HepG2 (cell line): ENCODE data around the gene SEMA4A. TPM values are rescaled to one million over a fixed set of nuclear protein-coding genes. Genes with fewer than 3 reads are reported as not detected.

Experiments used
- EHMT2 ChIP-seq: fragments of 200-600 bp; sonication (generic); IDR thresholded peaks from 2 replicates; pipeline ENCODE4 v1.7.0; 2017; ENCODE audit warnings: antibody characterized with exemption, low read depth, low read length, borderline replicate concordance
- FOXA1 ChIP-seq, 2 experiments: fragments of 450-650 bp in 1 of 2; sonication (generic) in 1 of 2; formaldehyde crosslinking in 1 of 2; IDR thresholded peaks; 2 replicates each; pipeline versions ENCODE4 v1.4.0 to v1.6.1; 2016 to 2020; ENCODE audit warnings: missing genetic modification reagents in 1 of 2
- GATAD2A ChIP-seq: IDR thresholded peaks from 2 replicates; pipeline ENCODE4 v1.6.1; 2016
- GPN1 ChIP-seq: sonication (generic); formaldehyde crosslinking; IDR thresholded peaks from 2 replicates; pipeline ENCODE4 v1.5.1; 2020; ENCODE audit warnings: missing genetic modification reagents, borderline replicate concordance
- HCFC1 ChIP-seq: fragments of 150-350 bp; IDR thresholded peaks from 2 replicates; pipeline ENCODE4 v1.6.1; 2014; ENCODE audit warnings: low read depth, low read length
- MAZ ChIP-seq, 2 experiments: sonication (generic) in 1 of 2; formaldehyde crosslinking in 1 of 2; IDR thresholded peaks; 2 replicates each; pipeline versions ENCODE4 v1.5.0 to v1.6.1; 2012 to 2020; ENCODE audit warnings: low read depth in 2 of 2, mild to moderate bottlenecking in 2 of 2, borderline replicate concordance in 1 of 2, improper control_type of control experiment in 1 of 2, low read length in 1 of 2, missing genetic modification reagents in 1 of 2, moderate library complexity in 1 of 2
- MIXL1 ChIP-seq: IDR thresholded peaks from 2 replicates; pipeline ENCODE4 v1.6.1; 2016
- NCOR1 ChIP-seq: fragments of 200-600 bp; sonication (generic); IDR thresholded peaks from 2 replicates; pipeline ENCODE4 v1.7.0; 2017; ENCODE audit warnings: antibody characterized with exemption, low read length, borderline replicate concordance
- NFIB ChIP-seq: sonication (generic); formaldehyde crosslinking; IDR thresholded peaks from 2 replicates; pipeline ENCODE4 v1.9.0; 2021; ENCODE audit warnings: missing genetic modification reagents, mild to moderate bottlenecking, borderline replicate concordance
- NKX3-1 ChIP-seq: sonication (generic); formaldehyde crosslinking; IDR thresholded peaks from 2 replicates; pipeline ENCODE4 v1.5.0; 2020; ENCODE audit warnings: missing genetic modification reagents
- NR3C1 ChIP-seq: sonication (generic); formaldehyde crosslinking; IDR thresholded peaks from 2 replicates; pipeline ENCODE4 v1.4.0; 2020; ENCODE audit warnings: missing genetic modification reagents
- SOX13 ChIP-seq, 3 experiments: fragments of 450-650 bp in 1 of 3; sonication (generic) in 1 of 3; formaldehyde crosslinking in 1 of 3; IDR thresholded peaks in 2 of 3; conservative IDR thresholded peaks in 1 of 3; 2 replicates each; pipeline versions ENCODE4 v1.5.0 to v1.6.1; 2016 to 2020; ENCODE audit warnings: antibody characterized with exemption in 1 of 3, mild to moderate bottlenecking in 1 of 3, missing compliant biosample characterization in 1 of 3, missing genetic modification reagents in 1 of 3, moderate library complexity in 1 of 3
- TBX2 ChIP-seq: sonication (generic); formaldehyde crosslinking; IDR thresholded peaks from 2 replicates; pipeline ENCODE4 v1.5.0; 2020; ENCODE audit warnings: missing genetic modification reagents, mild to moderate bottlenecking, borderline replicate concordance
- TCF7L2 ChIP-seq: IDR thresholded peaks from 2 replicates; pipeline ENCODE4 v1.6.1; 2011; ENCODE audit warnings: mild to moderate bottlenecking, low read depth, low read length, moderate library complexity
- ZMYM2 ChIP-seq: sonication (generic); formaldehyde crosslinking; IDR thresholded peaks from 2 replicates; pipeline ENCODE4 v1.8.0; 2022; ENCODE audit warnings: mild to moderate bottlenecking, missing genetic modification reagents
- ZNF225 ChIP-seq: sonication (generic); formaldehyde crosslinking; IDR thresholded peaks from 2 replicates; pipeline ENCODE4 v1.4.0; 2020; ENCODE audit warnings: mild to moderate bottlenecking, missing genetic modification reagents
- ZNF3 ChIP-seq: IDR thresholded peaks from 2 replicates; pipeline ENCODE4 v1.7.0; 2017; ENCODE audit warnings: inconsistent platforms
- ZNF343 ChIP-seq: sonication (generic); formaldehyde crosslinking; IDR thresholded peaks from 2 replicates; pipeline ENCODE4 v1.4.0; 2020; ENCODE audit warnings: mild to moderate bottlenecking, missing genetic modification reagents
- polyA plus RNA-seq, 8 experiments: library from polyadenylated mRNA; depleted of rRNA in 3 of 8; stranded (reverse) in 7 of 8; unstranded in 1 of 8; fragments of >200 nt; fragmentation: Illumina TruSeq in 4 of 8; extraction: Trizol in 4 of 8; gene quantifications; 2 replicates each; pipeline versions ENCODE4 v1.2.1 to v1.2.3, GENCODE V29; 2011 to 2016; ENCODE audit warnings: low read depth in 4 of 8, missing spikeins in 1 of 8, mixed read lengths in 1 of 8; ENCODE audit not compliant: insufficient read depth in 1 of 8
- total RNA-seq, 5 experiments: library from RNA; depleted of rRNA; stranded (reverse); fragments of >200 nt; fragmentation: Illumina TruSeq; extraction: Trizol; gene quantifications; 2 replicates each; pipeline ENCODE4 v1.2.3, GENCODE V29; 2016; ENCODE audit warnings: low read depth in 1 of 5
- TF ChIP-seq, protein P1 (sequence below): sonication (generic); formaldehyde crosslinking; IDR thresholded peaks from 2 replicates; pipeline ENCODE4 v1.5.0; 2020; ENCODE audit warnings: mild to moderate bottlenecking, missing genetic modification reagents
- TF ChIP-seq, protein P2 (sequence below): sonication (generic); formaldehyde crosslinking; conservative IDR thresholded peaks from 2 replicates; pipeline ENCODE4 v1.4.0; 2020; ENCODE audit warnings: mild to moderate bottlenecking, missing genetic modification reagents, moderate library complexity
- TF ChIP-seq, protein P3 (sequence below): sonication (generic); formaldehyde crosslinking; IDR thresholded peaks from 2 replicates; pipeline ENCODE4 v1.9.0; 2021; ENCODE audit warnings: missing genetic modification reagents, borderline replicate concordance

SEMA4A gene
- total and polyA plus RNA-seq, 2 of the 13 experiments (the other 11 are each of a cell fraction or from before 2014, with no cell fraction given): 0.09 to 0.20 TPM

DNA sequence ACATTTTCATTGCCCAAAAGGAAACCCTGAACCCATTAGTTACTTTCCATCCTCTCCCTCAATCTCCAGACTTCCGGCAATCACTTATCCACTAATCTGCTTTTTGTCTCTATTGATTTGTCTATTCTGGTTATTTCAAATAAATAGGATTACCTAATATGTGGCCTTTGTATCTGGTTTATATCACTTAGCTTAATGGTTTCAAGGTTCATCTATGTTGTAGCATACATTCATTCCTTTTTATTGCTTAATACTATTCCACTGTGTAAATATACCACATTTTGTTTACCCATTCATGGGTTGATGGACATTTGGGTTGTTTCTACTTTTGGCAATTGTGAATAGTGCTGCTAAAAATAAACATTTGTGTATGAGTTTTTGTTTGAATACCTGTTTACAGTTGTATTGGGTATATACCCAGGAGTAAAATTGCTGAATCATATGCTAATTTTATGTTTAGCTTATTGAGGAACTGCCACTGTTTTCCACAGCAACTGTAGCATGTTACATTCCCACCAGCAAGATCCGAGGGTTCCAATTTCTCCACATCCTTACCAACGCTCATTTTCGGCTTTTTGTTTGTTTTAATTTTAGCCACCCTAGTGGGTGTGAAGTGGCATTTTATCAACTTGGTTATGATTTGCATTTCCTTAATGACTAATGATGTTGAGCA, 38.0 kb downstream of the SEMA4A start (continued):
- TF ChIP-seq, protein P1, sequence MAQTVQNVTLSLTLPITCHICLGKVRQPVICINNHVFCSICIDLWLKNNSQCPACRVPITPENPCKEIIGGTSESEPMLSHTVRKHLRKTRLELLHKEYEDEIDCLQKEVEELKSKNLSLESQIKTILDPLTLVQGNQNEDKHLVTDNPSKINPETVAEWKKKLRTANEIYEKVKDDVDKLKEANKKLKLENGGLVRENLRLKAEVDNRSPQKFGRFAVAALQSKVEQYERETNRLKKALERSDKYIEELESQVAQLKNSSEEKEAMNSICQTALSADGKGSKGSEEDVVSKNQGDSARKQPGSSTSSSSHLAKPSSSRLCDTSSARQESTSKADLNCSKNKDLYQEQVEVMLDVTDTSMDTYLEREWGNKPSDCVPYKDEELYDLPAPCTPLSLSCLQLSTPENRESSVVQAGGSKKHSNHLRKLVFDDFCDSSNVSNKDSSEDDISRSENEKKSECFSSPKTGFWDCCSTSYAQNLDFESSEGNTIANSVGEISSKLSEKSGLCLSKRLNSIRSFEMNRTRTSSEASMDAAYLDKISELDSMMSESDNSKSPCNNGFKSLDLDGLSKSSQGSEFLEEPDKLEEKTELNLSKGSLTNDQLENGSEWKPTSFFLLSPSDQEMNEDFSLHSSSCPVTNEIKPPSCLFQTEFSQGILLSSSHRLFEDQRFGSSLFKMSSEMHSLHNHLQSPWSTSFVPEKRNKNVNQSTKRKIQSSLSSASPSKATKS (CRISPR knock-in tag): no peak
- no peak for TF ChIP-seq GPN1 (CRISPR knock-in tag)
- no peak for TF ChIP-seq MAZ (IDR thresholded peaks at IDR 0.05; ENCODE audit: borderline replicate concordance, low read depth, low read length)
- no peak for TF ChIP-seq MAZ (CRISPR knock-in tag; IDR thresholded peaks at IDR 0.05; ENCODE audit: low read depth)
- TF ChIP-seq SOX13 (IDR thresholded peaks at IDR 0.05): no peak
- TF ChIP-seq SOX13 (CRISPR knock-in tag; conservative IDR thresholded peaks at IDR 0.05 in 1 of 2, IDR thresholded peaks at IDR 0.05 in 1 of 2): peak in 1 of 2 experiments; percentile 54; a peak in 1 of 4 replicates
- no peak for TF ChIP-seq ZNF3 (CRISPR knock-in tag)
- TF ChIP-seq, protein P2, sequence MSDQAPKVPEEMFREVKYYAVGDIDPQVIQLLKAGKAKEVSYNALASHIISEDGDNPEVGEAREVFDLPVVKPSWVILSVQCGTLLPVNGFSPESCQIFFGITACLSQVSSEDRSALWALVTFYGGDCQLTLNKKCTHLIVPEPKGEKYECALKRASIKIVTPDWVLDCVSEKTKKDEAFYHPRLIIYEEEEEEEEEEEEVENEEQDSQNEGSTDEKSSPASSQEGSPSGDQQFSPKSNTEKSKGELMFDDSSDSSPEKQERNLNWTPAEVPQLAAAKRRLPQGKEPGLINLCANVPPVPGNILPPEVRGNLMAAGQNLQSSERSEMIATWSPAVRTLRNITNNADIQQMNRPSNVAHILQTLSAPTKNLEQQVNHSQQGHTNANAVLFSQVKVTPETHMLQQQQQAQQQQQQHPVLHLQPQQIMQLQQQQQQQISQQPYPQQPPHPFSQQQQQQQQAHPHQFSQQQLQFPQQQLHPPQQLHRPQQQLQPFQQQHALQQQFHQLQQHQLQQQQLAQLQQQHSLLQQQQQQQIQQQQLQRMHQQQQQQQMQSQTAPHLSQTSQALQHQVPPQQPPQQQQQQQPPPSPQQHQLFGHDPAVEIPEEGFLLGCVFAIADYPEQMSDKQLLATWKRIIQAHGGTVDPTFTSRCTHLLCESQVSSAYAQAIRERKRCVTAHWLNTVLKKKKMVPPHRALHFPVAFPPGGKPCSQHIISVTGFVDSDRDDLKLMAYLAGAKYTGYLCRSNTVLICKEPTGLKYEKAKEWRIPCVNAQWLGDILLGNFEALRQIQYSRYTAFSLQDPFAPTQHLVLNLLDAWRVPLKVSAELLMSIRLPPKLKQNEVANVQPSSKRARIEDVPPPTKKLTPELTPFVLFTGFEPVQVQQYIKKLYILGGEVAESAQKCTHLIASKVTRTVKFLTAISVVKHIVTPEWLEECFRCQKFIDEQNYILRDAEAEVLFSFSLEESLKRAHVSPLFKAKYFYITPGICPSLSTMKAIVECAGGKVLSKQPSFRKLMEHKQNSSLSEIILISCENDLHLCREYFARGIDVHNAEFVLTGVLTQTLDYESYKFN (CRISPR knock-in tag): 0 out of 2 replicates have a peak, but pooled peaks have one; percentile 19
- TF ChIP-seq NFIB: no peak
- no peak for TF ChIP-seq ZMYM2 (CRISPR knock-in tag)
- TF ChIP-seq, protein P3, sequence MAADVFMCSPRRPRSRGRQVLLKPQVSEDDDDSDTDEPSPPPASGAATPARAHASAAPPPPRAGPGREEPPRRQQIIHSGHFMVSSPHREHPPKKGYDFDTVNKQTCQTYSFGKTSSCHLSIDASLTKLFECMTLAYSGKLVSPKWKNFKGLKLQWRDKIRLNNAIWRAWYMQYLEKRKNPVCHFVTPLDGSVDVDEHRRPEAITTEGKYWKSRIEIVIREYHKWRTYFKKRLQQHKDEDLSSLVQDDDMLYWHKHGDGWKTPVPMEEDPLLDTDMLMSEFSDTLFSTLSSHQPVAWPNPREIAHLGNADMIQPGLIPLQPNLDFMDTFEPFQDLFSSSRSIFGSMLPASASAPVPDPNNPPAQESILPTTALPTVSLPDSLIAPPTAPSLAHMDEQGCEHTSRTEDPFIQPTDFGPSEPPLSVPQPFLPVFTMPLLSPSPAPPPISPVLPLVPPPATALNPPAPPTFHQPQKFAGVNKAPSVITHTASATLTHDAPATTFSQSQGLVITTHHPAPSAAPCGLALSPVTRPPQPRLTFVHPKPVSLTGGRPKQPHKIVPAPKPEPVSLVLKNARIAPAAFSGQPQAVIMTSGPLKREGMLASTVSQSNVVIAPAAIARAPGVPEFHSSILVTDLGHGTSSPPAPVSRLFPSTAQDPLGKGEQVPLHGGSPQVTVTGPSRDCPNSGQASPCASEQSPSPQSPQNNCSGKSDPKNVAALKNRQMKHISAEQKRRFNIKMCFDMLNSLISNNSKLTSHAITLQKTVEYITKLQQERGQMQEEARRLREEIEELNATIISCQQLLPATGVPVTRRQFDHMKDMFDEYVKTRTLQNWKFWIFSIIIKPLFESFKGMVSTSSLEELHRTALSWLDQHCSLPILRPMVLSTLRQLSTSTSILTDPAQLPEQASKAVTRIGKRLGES (CRISPR knock-in tag): no peak
- no peak for TF ChIP-seq NR3C1 (CRISPR knock-in tag)
- peak; percentile 69 for TF ChIP-seq GATAD2A (CRISPR knock-in tag)
- no peak for TF ChIP-seq FOXA1 (IDR thresholded peaks at IDR 0.05)
- TF ChIP-seq FOXA1 (CRISPR knock-in tag; IDR thresholded peaks at IDR 0.05): peak; percentile 23; the same call in 1 of the 2 replicates
- TF ChIP-seq NCOR1: peak; percentile 64; the same call in 1 of the 2 replicates
- no peak for TF ChIP-seq TBX2
- TF ChIP-seq EHMT2: 0 out of 2 replicates have a peak, but pooled peaks have one; percentile 27
- TF ChIP-seq NKX3-1 (CRISPR knock-in tag): no peak
- no peak for TF ChIP-seq ZNF225
- TF ChIP-seq ZNF343 (CRISPR knock-in tag): no peak
- no peak for TF ChIP-seq TCF7L2
- TF ChIP-seq MIXL1 (CRISPR knock-in tag): peak; percentile 63
- no peak for TF ChIP-seq HCFC1
